Astrocyte (in vitro differentiated cells and primary cell): ENCODE data around the gene STARD8.

Experiments used
- CTCF ChIP-seq: IDR thresholded peaks from 2 replicates; pipeline ENCODE4 v1.5.1; 2011; ENCODE audit warnings: low read depth, mild to moderate bottlenecking, inconsistent platforms, low read length, moderate library complexity; ENCODE audit not compliant: insufficient read depth
- EZH2 ChIP-seq: IDR thresholded peaks from 2 replicates; pipeline ENCODE4 v1.6.1; 2012; ENCODE audit warnings: mild to moderate bottlenecking, low read length, inconsistent platforms; ENCODE audit not compliant: insufficient read depth

GRCh38 chrX:68697036-68697435 is 49.6 kb downstream of the STARD8 start:
- TF ChIP-seq EZH2 = no peak
- no peak for TF ChIP-seq CTCF
